HCT116 (cell line): ENCODE results near the gene AXIN1. TPM values are rescaled to one million over a fixed set of nuclear protein-coding genes. Genes with fewer than 3 reads are reported as not detected.

Experiments
- ATAC-seq: fragments of 200-7000 bp; cut with Tn5 transposase; 2 replicates; pipeline ENCODE4 v1.9.1; 2020; ENCODE audit warnings: mild to moderate bottlenecking, moderate library complexity
- BruUV-seq: library from RNA; stranded (reverse); fragments of 400-500 nt; replicated peaks from 2 replicates; lab custom pipeline; 2021; lab: Mats Ljungman, UMichigan
- CTCF ChIA-PET: fragments of 300-600 bp; sonication (Branson Sonifier 250); formaldehyde crosslinking; loops from one replicate; lab custom pipeline; 2021; ENCODE audit warnings: antibody characterized with exemption; lab: Charles Lee
- POLR2A ChIA-PET: fragments of 300-600, 350-600 bp; sonication (Branson Sonifier 250); formaldehyde crosslinking; loops from one replicate; lab custom pipeline; 2021; ENCODE audit warnings: antibody characterized with exemption; lab: Charles Lee
- RAD21 ChIA-PET, 2 experiments: fragments of 300-600 bp; sonication (Branson Sonifier 250); formaldehyde crosslinking; loops; one replicate each; lab custom pipeline; 2023; ENCODE audit warnings: low total read pairs in 2 of 2; ENCODE audit not compliant: uncharacterized antibody in 2 of 2, unreplicated experiment in 2 of 2, low non-redundant PET in 1 of 2; lab: Charles Lee
- DNase-seq: peaks from one replicate; pipeline ENCODE4 v3.0.0-alpha.2; 2010; ENCODE audit warnings: low read depth, low spot score
- H2AFZ ChIP-seq: fragments of 200-600 bp; shearing (Covaris generic), sonication (generic); 2 replicates; pipeline ENCODE4 v1.6.1; 2017; ENCODE audit warnings: low read depth, mixed run types, mixed read lengths, antibody characterized with exemption, low read length; ENCODE audit not compliant: poor library complexity, severe bottlenecking
- H3K27ac ChIP-seq: 2 replicates; pipeline ENCODE4 v1.5.1; 2012; ENCODE audit warnings: low read depth, low read length
- H3K27me3 ChIP-seq: fragments of 200-600 bp; sonication (generic); 2 replicates; pipeline ENCODE4 v1.6.1; 2016; ENCODE audit warnings: mixed run types, low read length, mixed read lengths; ENCODE audit not compliant: insufficient read depth
- H3K36me3 ChIP-seq, 2 experiments: fragments of 200-500 bp in 1 of 2; fragments of 200-600 bp in 1 of 2; sonication (Bioruptor generic) in 1 of 2; sonication (generic) in 1 of 2; 2 replicates each; pipeline versions ENCODE4 v1.5.1 to v1.6.1; 2014 to 2016; ENCODE audit warnings: low read length in 2 of 2, inconsistent platforms in 1 of 2, mixed read lengths in 1 of 2, mixed run types in 1 of 2; ENCODE audit not compliant: insufficient read depth in 2 of 2, control insufficient read depth in 1 of 2
- H3K4me1 ChIP-seq, 2 experiments: fragments of 200-600 bp in 1 of 2; sonication (generic) in 1 of 2; 2 replicates each; pipeline versions ENCODE4 v1.5.1 to v1.6.1; 2012 to 2017; ENCODE audit warnings: low read length in 2 of 2, inconsistent platforms in 1 of 2, mild to moderate bottlenecking in 1 of 2, mixed read lengths in 1 of 2, mixed run types in 1 of 2, moderate library complexity in 1 of 2; ENCODE audit not compliant: insufficient read depth in 2 of 2, control insufficient read depth in 1 of 2
- H3K4me2 ChIP-seq: fragments of 200-600 bp; sonication (generic); 2 replicates; pipeline ENCODE4 v1.6.1; 2017; ENCODE audit warnings: mixed run types, low read length, mixed read lengths
- H3K4me3 ChIP-seq, 2 experiments: fragments of 200-600 bp in 1 of 2; sonication (generic) in 1 of 2; replicated peaks in 1 of 2; 2 replicates each; pipeline ENCODE4 v1.5.1; 2011 to 2016; ENCODE audit warnings: low read length in 2 of 2, control low read depth in 1 of 2, low read depth in 1 of 2, mild to moderate bottlenecking in 1 of 2, mixed read lengths in 1 of 2, mixed run types in 1 of 2
- H3K79me2 ChIP-seq: fragments of 200-600 bp; sonication (generic); 2 replicates; pipeline ENCODE4 v1.6.1; 2017; ENCODE audit warnings: mild to moderate bottlenecking, mixed run types, low read length, moderate library complexity, mixed read lengths; ENCODE audit not compliant: insufficient read depth
- H3K9ac ChIP-seq: fragments of 200-600 bp; sonication (generic); 2 replicates; pipeline ENCODE4 v1.6.1; 2016; ENCODE audit warnings: low read length, mixed read lengths
- H3K9me2 ChIP-seq: fragments of 200-600 bp; sonication (generic), shearing (Covaris generic); 2 replicates; pipeline ENCODE4 v1.6.1; 2017; ENCODE audit warnings: mixed run types, mild to moderate bottlenecking, moderate library complexity; ENCODE audit not compliant: insufficient read depth
- H3K9me3 ChIP-seq, 2 experiments: fragments of 200-500 bp in 1 of 2; fragments of 200-600 bp in 1 of 2; sonication (Bioruptor generic) in 1 of 2; sonication (generic) in 1 of 2; 2 replicates each; pipeline ENCODE4 v1.6.1; 2014 to 2017; ENCODE audit warnings: low read length in 2 of 2, mixed read lengths in 2 of 2, inconsistent platforms in 1 of 2, low read depth in 1 of 2, mild to moderate bottlenecking in 1 of 2, mixed run types in 1 of 2, moderate library complexity in 1 of 2; ENCODE audit not compliant: control insufficient read depth in 1 of 2, insufficient read depth in 1 of 2
- H4K20me1 ChIP-seq: fragments of 200-600 bp; sonication (generic), shearing (Covaris generic); 2 replicates; pipeline ENCODE4 v1.6.1; 2017; ENCODE audit warnings: mixed run types, mild to moderate bottlenecking, moderate library complexity; ENCODE audit not compliant: insufficient read depth
- CBX3 ChIP-seq: IDR thresholded peaks from 2 replicates; pipeline ENCODE4 v1.6.1; 2012; ENCODE audit warnings: low read depth
- EGR1 ChIP-seq: IDR thresholded peaks from 2 replicates; pipeline ENCODE4 v1.6.1; 2012; ENCODE audit warnings: low read depth
- ELF1 ChIP-seq: IDR thresholded peaks from 2 replicates; pipeline ENCODE4 v1.6.1; 2012; ENCODE audit warnings: low read depth, borderline replicate concordance
- EZH2 ChIP-seq: fragments of 200-600 bp; sonication (generic); IDR thresholded peaks from 2 replicates; pipeline ENCODE4 v1.6.1; 2017; ENCODE audit warnings: antibody characterized with exemption, mixed run types
- EZH2phosphoT487 ChIP-seq: fragments of 200-600 bp; IDR thresholded peaks from 2 replicates; pipeline ENCODE4 v1.6.1; 2018; ENCODE audit warnings: antibody characterized with exemption, borderline replicate concordance
- FOSL1 ChIP-seq: IDR thresholded peaks from 2 replicates; pipeline ENCODE4 v1.6.1; 2012; ENCODE audit warnings: low read depth
- JUND ChIP-seq: IDR thresholded peaks from 2 replicates; pipeline ENCODE4 v1.6.1; 2012
- MAX ChIP-seq: IDR thresholded peaks from 2 replicates; pipeline ENCODE4 v1.6.1; 2012
- POLR2A ChIP-seq: IDR thresholded peaks from 2 replicates; pipeline ENCODE4 v1.7.0; 2011; ENCODE audit warnings: borderline replicate concordance; ENCODE audit not compliant: insufficient read depth, insufficient read length; ENCODE audit errors: extremely low read depth
- POLR2AphosphoS5 ChIP-seq: IDR thresholded peaks from 2 replicates; pipeline ENCODE4 v1.6.1; 2011; ENCODE audit warnings: mild to moderate bottlenecking, low read depth, low read length, moderate library complexity
- REST ChIP-seq: IDR thresholded peaks from 2 replicates; pipeline ENCODE4 v1.6.1; 2012; ENCODE audit warnings: low read depth
- SIN3A ChIP-seq: IDR thresholded peaks from 2 replicates; pipeline ENCODE4 v1.6.1; 2012; ENCODE audit warnings: low read depth
- SP1 ChIP-seq: IDR thresholded peaks from 2 replicates; pipeline ENCODE4 v1.6.1; 2012; ENCODE audit warnings: low read depth
- SRF ChIP-seq: IDR thresholded peaks from 2 replicates; pipeline ENCODE4 v1.6.1; 2012; ENCODE audit warnings: low read depth
- TCF7L2 ChIP-seq: IDR thresholded peaks from 2 replicates; pipeline ENCODE4 v1.7.0; 2011; ENCODE audit warnings: borderline replicate concordance, inconsistent platforms; ENCODE audit not compliant: insufficient read depth, insufficient read length; ENCODE audit errors: extremely low read depth
- YY1 ChIP-seq: IDR thresholded peaks from 2 replicates; pipeline ENCODE4 v1.6.1; 2011; ENCODE audit warnings: low read length, low read depth, moderate library complexity, mild to moderate bottlenecking; ENCODE audit not compliant: insufficient replicate concordance; ENCODE audit errors: extremely low read depth
- intact Hi-C: fragments of 100-400 bp; cut with micrococcal nuclease; formaldehyde crosslinking; loops from 2 replicates; pipeline ENCODE4 v1.10.0; 2022
- total RNA-seq: library from RNA; stranded (reverse); gene quantifications from one replicate; pipeline ENCODE4 v1.2.1, GENCODE V29; 2021; ENCODE audit not compliant: unreplicated experiment

The AXIN1 gene
- total RNA-seq, 1 experiment from 2014 or later = 20.2 TPM

DNA sequence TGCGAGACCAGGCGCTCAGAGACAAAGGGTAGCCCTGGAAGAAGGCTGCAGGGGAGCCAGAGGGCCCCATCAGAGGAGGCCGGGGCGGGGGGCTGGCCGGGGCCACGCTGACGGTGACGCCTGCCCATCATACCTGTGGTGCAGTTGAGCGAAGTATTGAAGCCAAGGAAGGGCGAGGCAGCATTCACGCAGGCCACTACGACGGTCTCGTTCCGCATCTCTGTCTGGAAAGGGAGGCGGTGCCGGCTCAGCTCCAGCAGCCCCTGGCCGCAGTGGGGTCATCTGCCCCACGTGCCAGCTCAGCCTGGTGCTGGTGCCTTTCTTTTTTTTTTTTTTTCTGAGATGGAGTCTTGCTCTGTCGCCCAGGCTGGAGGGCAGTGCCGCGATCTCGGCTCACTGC lies 22.7 kb upstream of the AXIN1 start (continued):
- TF ChIP-seq REST (no peak), POLR2AphosphoS5 (no peak), SP1 (no peak), FOSL1 (no peak), CBX3 (no peak), EZH2 (no peak), POLR2A (no peak)

DNA sequence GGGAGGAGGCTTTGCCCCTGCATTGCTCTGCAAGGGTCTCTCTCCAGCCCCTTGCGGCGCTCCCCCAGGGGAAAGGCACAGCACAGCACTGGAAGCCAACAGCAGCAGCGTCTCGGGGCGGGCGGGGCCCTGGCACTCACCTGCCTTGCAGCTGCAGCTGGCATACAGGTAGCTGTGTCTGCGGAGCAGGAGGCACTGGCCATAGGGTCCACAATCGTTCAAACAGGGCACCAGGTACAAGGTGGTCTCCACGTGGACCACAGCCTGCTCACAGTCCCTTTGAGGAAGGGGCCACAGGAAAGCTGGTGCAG lies 22.0 kb upstream of the AXIN1 start:
- Histone ChIP-seq H2AFZ (no peak overlapping the region), H3K27me3 (no peaks in the 10 kb centered on the region), H3K4me3 (no peak overlapping the region), H4K20me1 (no peaks in the 10 kb centered on the region), H3K4me2 (no peak overlapping the region), H3K9me3 (no peaks in the 10 kb centered on the region), H3K79me2 (0 out of 2 replicates have a peak, but pooled peaks cover under 1% of the 10 kb centered on the region), H3K9me2 (no peaks in the 10 kb centered on the region), H3K36me3 (no peaks in the 10 kb centered on the region), H3K4me1 (peaks cover 3 to 11% of the 10 kb centered on the region in 2 experiments; a peak in 3 of 4 replicates), H3K9ac (no peak overlapping the region), H3K27ac (no peak overlapping the region)
- TF ChIP-seq EGR1 (no peak), POLR2AphosphoS5 (no peak), YY1 (no peak), MAX (no peak), ELF1 (no peak), TCF7L2 (no peak), SIN3A (no peak), EZH2 (no peak), EZH2phosphoT487 (no peak), JUND (no peak), SRF (no peak)
- ATAC-seq (no peak), DNase-seq (no peak)
- BruUV-seq = no TSS peak
- CTCF ChIA-PET = no interaction called here
- RAD21 ChIA-PET = no interaction called here
- POLR2A ChIA-PET = no interaction called here
- intact Hi-C loops = no loop called here
